MM.1S (cell line): ENCODE measurements around the gene SCYGR7.
A peak's percentile ranks its signal among the peaks of the same experiment; 100 is the strongest.

Source experiments
- DNase-seq: peaks from one replicate; pipeline ENCODE4 v3.0.0-alpha.2; 2015
- H2AFZ ChIP-seq: fragments of 300-600 bp; sonication (generic); 2 replicates; pipeline ENCODE4 v1.6.0; 2016; ENCODE audit warnings: antibody characterized with exemption, low read length
- H3F3A ChIP-seq: fragments of 300-600 bp; sonication (generic); 2 replicates; pipeline ENCODE4 v1.6.1; 2016; ENCODE audit warnings: mild to moderate bottlenecking, antibody characterized with exemption, low read length, moderate library complexity, mixed read lengths; ENCODE audit not compliant: insufficient read depth
- H3K27ac ChIP-seq: fragments of 300-600 bp; sonication (generic); 2 replicates; pipeline ENCODE4 v1.5.1; 2016; ENCODE audit warnings: mild to moderate bottlenecking, low read length
- H3K27me3 ChIP-seq: fragments of 300-600 bp; sonication (generic); replicated peaks from 2 replicates; pipeline ENCODE4 v1.6.0; 2016; ENCODE audit warnings: low read length; ENCODE audit not compliant: insufficient read depth
- H3K36me3 ChIP-seq: fragments of 300-600 bp; sonication (generic); replicated peaks from 2 replicates; pipeline ENCODE4 v1.6.1; 2016; ENCODE audit warnings: mild to moderate bottlenecking, low read length, mixed read lengths; ENCODE audit not compliant: insufficient read depth
- H3K4me1 ChIP-seq: fragments of 300-600 bp; sonication (generic); 2 replicates; pipeline ENCODE4 v1.6.1; 2016; ENCODE audit warnings: low read length, mixed read lengths
- H3K4me2 ChIP-seq: fragments of 300-600 bp; sonication (generic); 2 replicates; pipeline ENCODE4 v1.6.0; 2016; ENCODE audit warnings: low read depth, low read length
- H3K4me3 ChIP-seq: fragments of 300-600 bp; sonication (generic); 2 replicates; pipeline ENCODE4 v1.5.1; 2016; ENCODE audit warnings: low read length, mixed read lengths
- H3K79me2 ChIP-seq: fragments of 300-600 bp; sonication (generic); 2 replicates; pipeline ENCODE4 v1.6.1; 2016; ENCODE audit warnings: mixed run types, low read length, mixed read lengths
- H3K9ac ChIP-seq: fragments of 300-600 bp; sonication (generic); 2 replicates; pipeline ENCODE4 v1.6.1; 2016; ENCODE audit warnings: low read length, mixed read lengths
- H3K9me2 ChIP-seq: fragments of 300-600 bp; sonication (generic); replicated peaks from 2 replicates; pipeline ENCODE4 v1.6.1; 2016; ENCODE audit warnings: mild to moderate bottlenecking, low read length, mixed read lengths; ENCODE audit not compliant: insufficient read depth
- H3K9me3 ChIP-seq: fragments of 300-600 bp; sonication (generic); replicated peaks from 2 replicates; pipeline ENCODE4 v1.6.1; 2016; ENCODE audit warnings: mild to moderate bottlenecking, low read length, mixed read lengths; ENCODE audit not compliant: insufficient read depth
- H4K20me1 ChIP-seq: fragments of 300-600 bp; sonication (generic); 2 replicates; pipeline ENCODE4 v1.6.1; 2016; ENCODE audit warnings: mild to moderate bottlenecking, low read length, moderate library complexity, mixed read lengths; ENCODE audit not compliant: insufficient read depth
- CTCF ChIP-seq: fragments of 300-600 bp; sonication (generic); IDR thresholded peaks from 2 replicates; pipeline ENCODE4 v1.5.1; 2016; ENCODE audit warnings: antibody characterized with exemption, low read length, mixed read lengths
- EZH2 ChIP-seq: fragments of 300-600 bp; sonication (generic); optimal IDR thresholded peaks from 2 replicates; pipeline ENCODE3; 2017; ENCODE audit warnings: low read depth, mild to moderate bottlenecking, antibody characterized with exemption, low read length, mixed read lengths
- EZH2phosphoT487 ChIP-seq: fragments of 300-600 bp; sonication (generic); IDR thresholded peaks from 2 replicates; pipeline ENCODE4 v1.6.1; 2018; ENCODE audit warnings: antibody characterized with exemption, low read length

Gene SCYGR7

DNA sequence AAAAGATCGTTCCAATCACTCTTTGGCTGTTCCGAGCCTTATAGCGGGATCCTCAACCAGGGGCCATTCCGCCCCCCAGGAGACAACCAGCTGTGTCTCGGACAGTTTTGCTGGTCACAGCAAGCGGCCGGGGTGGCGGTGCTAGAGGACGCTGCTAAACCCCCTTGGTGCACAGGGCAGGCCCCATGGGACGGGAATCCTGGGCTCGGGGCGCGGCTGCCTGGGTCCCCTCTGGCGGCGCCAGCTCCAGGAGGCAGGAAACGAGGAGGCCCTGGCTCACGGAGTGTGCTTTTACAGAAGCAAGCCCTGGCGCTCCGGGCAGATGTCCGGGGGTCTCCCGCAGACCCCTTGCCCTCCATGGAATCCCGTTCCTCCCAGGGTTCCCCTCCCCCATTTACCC, 39.7 kb downstream of the SCYGR7 start:
- H4K20me1 ChIP-seq, result no peaks in the 10 kb centered on the region
- TF ChIP-seq CTCF, result no peak
- TF ChIP-seq EZH2, result no peak
- no peak for TF ChIP-seq EZH2phosphoT487

DNA sequence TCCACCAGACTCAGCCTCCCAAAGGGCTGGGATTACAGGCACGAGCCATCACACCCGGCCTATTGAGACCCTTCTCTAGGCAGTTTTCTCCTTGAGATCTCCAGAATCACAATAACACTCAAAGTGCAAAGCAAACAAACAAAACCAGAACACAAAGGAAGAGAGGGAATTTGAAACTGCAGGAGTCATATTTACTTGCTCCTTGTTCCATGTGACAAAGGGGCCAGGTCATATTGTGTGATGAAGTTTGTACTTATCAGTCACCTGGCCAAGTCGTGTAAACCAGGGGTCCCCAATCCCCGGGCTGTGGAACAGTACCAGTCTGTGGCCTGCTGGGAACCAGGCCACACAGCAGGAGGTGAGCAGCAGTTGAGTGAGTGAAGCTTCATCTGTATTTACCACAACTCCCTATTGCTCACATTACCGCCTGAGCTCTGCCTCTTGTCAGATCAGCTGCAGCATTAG, 44.1 kb downstream of the SCYGR7 start:
- no peak for TF ChIP-seq EZH2
- TF ChIP-seq EZH2phosphoT487, result no peak
- no peak for DNase-seq
- Histone ChIP-seq H3K27ac (no peak overlapping the region), H3K36me3 (no peaks in the 10 kb centered on the region), H3K79me2 (no peaks in the 10 kb centered on the region), H2AFZ (no peak overlapping the region), H3K27me3 (no peaks in the 10 kb centered on the region), H3K4me3 (no peak overlapping the region), H3K9me3 (no peaks in the 10 kb centered on the region), H3K4me1 (no peaks in the 10 kb centered on the region), H3K9me2 (no peaks in the 10 kb centered on the region), H3K4me2 (no peak overlapping the region), H3K9ac (no peak overlapping the region), H3F3A (no peaks in the 10 kb centered on the region), H4K20me1 (no peaks in the 10 kb centered on the region)

More for the DNA sequence above, 39.7 kb downstream of the SCYGR7 start:
- H3K4me3 ChIP-seq, result no peak overlapping the region
- H3K36me3 ChIP-seq, result no peaks in the 10 kb centered on the region
- H3K9ac ChIP-seq, result no peak overlapping the region
- H3K27me3 ChIP-seq, result no peaks in the 10 kb centered on the region
- H3K9me2 ChIP-seq, result no peaks in the 10 kb centered on the region
- H2AFZ ChIP-seq, result no peak overlapping the region
- no peaks in the 10 kb centered on the region for H3F3A ChIP-seq
- DNase-seq, result no peak
- no peak overlapping the region for H3K27ac ChIP-seq
- no peaks in the 10 kb centered on the region for H3K4me1 ChIP-seq
- H3K4me2 ChIP-seq, result no peak overlapping the region
- H3K9me3 ChIP-seq, result no peaks in the 10 kb centered on the region
- H3K79me2 ChIP-seq, result no peaks in the 10 kb centered on the region

- Histone ChIP-seq H3K4me3 (no peak overlapping the region), H3F3A (no peaks in the 10 kb centered on the region), H2AFZ (no peak overlapping the region), H3K9ac (no peak overlapping the region), H3K4me1 (no peaks in the 10 kb centered on the region), H3K27ac (no peak overlapping the region), H3K79me2 (no peaks in the 10 kb centered on the region), H3K36me3 (no peaks in the 10 kb centered on the region), H4K20me1 (no peaks in the 10 kb centered on the region), H3K27me3 (no peaks in the 10 kb centered on the region), H3K4me2 (no peak overlapping the region), H3K9me3 (no peaks in the 10 kb centered on the region), H3K9me2 (no peaks in the 10 kb centered on the region)
- TF ChIP-seq EZH2phosphoT487 (no peak), CTCF (no peak), EZH2 (no peak)
- no peak for DNase-seq
Measured at GRCh38 chr2:227772932-227773331, 44.8 kb downstream of the SCYGR7 start.

- Histone ChIP-seq H3K36me3 (no peaks in the 10 kb centered on the region), H3K9ac (no peak overlapping the region), H3K4me3 (no peak overlapping the region), H3K27me3 (no peaks in the 10 kb centered on the region), H4K20me1 (no peaks in the 10 kb centered on the region), H3K27ac (no peak overlapping the region), H3K4me2 (no peak overlapping the region), H3K9me2 (no peaks in the 10 kb centered on the region), H3K79me2 (no peaks in the 10 kb centered on the region), H3F3A (no peaks in the 10 kb centered on the region), H3K4me1 (no peaks in the 10 kb centered on the region), H2AFZ (no peak overlapping the region), H3K9me3 (no peaks in the 10 kb centered on the region)
- DNase-seq, result no peak
- TF ChIP-seq EZH2phosphoT487 (no peak), EZH2 (no peak), CTCF (peak; percentile 29)
Measured at GRCh38 chr2:227774011-227774624, 46.0 kb downstream of the SCYGR7 start.
